NCI-H187 (cell line): ENCODE measurements around the gene MS4A8.

Source experiments
- DNase-seq, 2 experiments: peaks; one replicate each; lab custom pipeline; 2025; lab: John Stamatoyannopoulos, UW

The MS4A8 gene

DNA sequence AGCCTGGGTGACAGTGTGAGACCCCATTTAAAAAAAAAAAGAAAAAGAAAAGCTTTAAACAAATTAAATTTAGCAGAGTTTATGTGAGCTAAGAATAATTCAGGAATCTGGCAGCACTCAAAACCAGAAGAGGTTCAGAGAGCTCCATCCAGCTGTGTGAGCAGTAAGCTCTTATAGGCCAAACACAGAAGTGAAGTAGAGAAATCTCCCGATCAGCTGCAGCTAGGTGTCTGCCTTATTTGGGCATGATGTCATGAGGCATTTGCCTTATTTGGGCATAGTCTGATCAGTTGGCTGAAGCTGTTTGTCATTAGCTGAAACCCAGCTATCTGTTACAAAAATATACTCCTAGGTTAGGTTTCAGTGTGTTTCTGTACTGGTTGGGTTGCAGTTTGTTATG lies 65.5 kb downstream of the MS4A8 start:
- no peak for DNase-seq

DNA sequence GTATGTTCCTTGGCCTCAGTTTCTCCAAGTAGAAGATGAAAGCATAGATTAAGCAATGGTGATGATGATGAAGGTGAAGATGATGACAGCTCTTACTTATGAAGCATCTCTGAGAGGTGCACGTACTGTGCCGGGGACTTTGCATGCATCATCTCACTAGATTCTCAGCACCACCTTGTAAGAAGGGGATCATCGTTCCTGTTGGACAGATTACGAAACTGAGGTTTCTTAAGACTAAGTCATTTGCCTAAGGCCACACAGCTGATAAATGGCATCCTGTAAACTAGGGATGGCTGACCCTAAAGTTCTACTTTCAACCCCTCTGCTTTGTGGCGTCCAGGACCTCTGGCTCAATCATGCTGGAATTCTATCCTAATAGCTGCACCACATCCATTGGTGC lies 65.9 kb downstream of the MS4A8 start:
- no peak for DNase-seq
